ENCODE data around the gene TMEM158.

Gene TMEM158

GRCh38 chr3:45194791-45195190, 31.3 kb downstream of the TMEM158 start:
- H3K9me3 ChIP-seq (ENCODE audit: control insufficient read depth in 1 of 2, low read length in 2 of 2), result no peaks in the 10 kb centered on the region
- H3K27ac ChIP-seq (ENCODE audit: low read length), result no peak overlapping the region
- H3K4me1 ChIP-seq (ENCODE audit: control insufficient read depth in 1 of 2, insufficient read depth in 2 of 2, low read length in 2 of 2), result no peaks in the 10 kb centered on the region
- H3K36me3 ChIP-seq (ENCODE audit: control insufficient read depth in 1 of 2, insufficient read depth in 2 of 2, low read length in 2 of 2), result no peaks in the 10 kb centered on the region
- no peak overlapping the region for H3K4me3 ChIP-seq (ENCODE audit: low read depth in 1 of 2, low read length in 2 of 2)
- peaks cover 3% of the 10 kb centered on the region for H3K27me3 ChIP-seq (ENCODE audit: low read depth, low read length)

- Histone ChIP-seq H3K27me3 (ENCODE audit: low read depth, low read length) (peaks cover 3% of the 10 kb centered on the region), H3K36me3 (ENCODE audit: control insufficient read depth in 1 of 2, insufficient read depth in 2 of 2, low read length in 2 of 2) (no peaks in the 10 kb centered on the region), H3K4me1 (ENCODE audit: control insufficient read depth in 1 of 2, insufficient read depth in 2 of 2, low read length in 2 of 2) (peaks cover 0 to 6% of the 10 kb centered on the region in 2 donors), H3K9me3 (ENCODE audit: control insufficient read depth in 1 of 2, low read length in 2 of 2) (no peaks in the 10 kb centered on the region), H3K4me3 (ENCODE audit: low read depth in 1 of 2, low read length in 2 of 2) (no peak overlapping the region), H3K27ac (ENCODE audit: low read length) (no peak overlapping the region)
Measured at GRCh38 chr3:45191924-45192417, 34.1 kb downstream of the TMEM158 start.

GRCh38 chr3:45191424-45191823, 34.7 kb downstream of the TMEM158 start:
- peaks cover 3% of the 10 kb centered on the region for H3K27me3 ChIP-seq (ENCODE audit: low read depth, low read length)
- H3K36me3 ChIP-seq (ENCODE audit: control insufficient read depth in 1 of 2, insufficient read depth in 2 of 2, low read length in 2 of 2), result no peaks in the 10 kb centered on the region
- H3K9me3 ChIP-seq (ENCODE audit: control insufficient read depth in 1 of 2, low read length in 2 of 2), result no peaks in the 10 kb centered on the region
- no peak overlapping the region for H3K4me3 ChIP-seq (ENCODE audit: low read depth in 1 of 2, low read length in 2 of 2)
- peaks cover 0 to 6% of the 10 kb centered on the region in 2 donors for H3K4me1 ChIP-seq (ENCODE audit: control insufficient read depth in 1 of 2, insufficient read depth in 2 of 2, low read length in 2 of 2)
- H3K27ac ChIP-seq (ENCODE audit: low read length), result no peak overlapping the region

GRCh38 chr3:45188719-45189659, 37.1 kb downstream of the TMEM158 start:
- peaks cover 3% of the 10 kb centered on the region for H3K27me3 ChIP-seq (ENCODE audit: low read depth, low read length)
- no peaks in the 10 kb centered on the region for H3K36me3 ChIP-seq (ENCODE audit: control insufficient read depth in 1 of 2, insufficient read depth in 2 of 2, low read length in 2 of 2)
- no peaks in the 10 kb centered on the region for H3K9me3 ChIP-seq (ENCODE audit: control insufficient read depth in 1 of 2, low read length in 2 of 2)
- no peak overlapping the region for H3K4me3 ChIP-seq (ENCODE audit: low read depth in 1 of 2, low read length in 2 of 2)
- H3K4me1 ChIP-seq (ENCODE audit: control insufficient read depth in 1 of 2, insufficient read depth in 2 of 2, low read length in 2 of 2), result peaks cover 0 to 6% of the 10 kb centered on the region in 2 donors
- H3K27ac ChIP-seq (ENCODE audit: low read length), result no peak overlapping the region

- no peak overlapping the region for H3K4me3 ChIP-seq (ENCODE audit: low read depth in 1 of 2, low read length in 2 of 2)
- peaks cover 5 to 6% of the 10 kb centered on the region in 2 donors for H3K4me1 ChIP-seq (ENCODE audit: control insufficient read depth in 1 of 2, insufficient read depth in 2 of 2, low read length in 2 of 2)
- no peaks in the 10 kb centered on the region for H3K9me3 ChIP-seq (ENCODE audit: control insufficient read depth in 1 of 2, low read length in 2 of 2)
- no peaks in the 10 kb centered on the region for H3K36me3 ChIP-seq (ENCODE audit: control insufficient read depth in 1 of 2, insufficient read depth in 2 of 2, low read length in 2 of 2)
- H3K27me3 ChIP-seq (ENCODE audit: low read depth, low read length), result no peaks in the 10 kb centered on the region
- no peak overlapping the region for H3K27ac ChIP-seq (ENCODE audit: low read length)
Measured at GRCh38 chr3:45187694-45188141, 38.4 kb downstream of the TMEM158 start.

- H3K36me3 ChIP-seq (ENCODE audit: control insufficient read depth in 1 of 2, insufficient read depth in 2 of 2, low read length in 2 of 2), result no peaks in the 10 kb centered on the region
- H3K9me3 ChIP-seq (ENCODE audit: control insufficient read depth in 1 of 2, low read length in 2 of 2), result no peaks in the 10 kb centered on the region
Measured at GRCh38 chr3:45186871-45187270, 39.2 kb downstream of the TMEM158 start.

GRCh38 chr3:45185461-45185860, 40.6 kb downstream of the TMEM158 start:
- no peaks in the 10 kb centered on the region for H3K9me3 ChIP-seq (ENCODE audit: control insufficient read depth in 1 of 2, low read length in 2 of 2)
- H3K27me3 ChIP-seq (ENCODE audit: low read depth, low read length), result no peaks in the 10 kb centered on the region
- no peak overlapping the region for H3K4me3 ChIP-seq (ENCODE audit: low read depth in 1 of 2, low read length in 2 of 2)
- H3K36me3 ChIP-seq (ENCODE audit: control insufficient read depth in 1 of 2, insufficient read depth in 2 of 2, low read length in 2 of 2), result no peaks in the 10 kb centered on the region
- no peak overlapping the region for H3K27ac ChIP-seq (ENCODE audit: low read length)
- peaks cover 5 to 6% of the 10 kb centered on the region in 2 donors for H3K4me1 ChIP-seq (ENCODE audit: control insufficient read depth in 1 of 2, insufficient read depth in 2 of 2, low read length in 2 of 2)

More at GRCh38 chr3:45186871-45187270, 39.2 kb downstream of the TMEM158 start:
- Histone ChIP-seq H3K4me3 (ENCODE audit: low read depth in 1 of 2, low read length in 2 of 2) (no peak overlapping the region), H3K4me1 (ENCODE audit: control insufficient read depth in 1 of 2, insufficient read depth in 2 of 2, low read length in 2 of 2) (peaks cover 5 to 6% of the 10 kb centered on the region in 2 donors), H3K27ac (ENCODE audit: low read length) (no peak overlapping the region), H3K27me3 (ENCODE audit: low read depth, low read length) (no peaks in the 10 kb centered on the region)

- peaks cover 5 to 6% of the 10 kb centered on the region in 2 donors for H3K4me1 ChIP-seq (ENCODE audit: control insufficient read depth in 1 of 2, insufficient read depth in 2 of 2, low read length in 2 of 2)
- no peaks in the 10 kb centered on the region for H3K27me3 ChIP-seq (ENCODE audit: low read depth, low read length)
- no peak overlapping the region for H3K27ac ChIP-seq (ENCODE audit: low read length)
Measured at GRCh38 chr3:45185052-45185451, 41.0 kb downstream of the TMEM158 start.

GRCh38 chr3:45183872-45184262, 42.2 kb downstream of the TMEM158 start:
- Histone ChIP-seq H3K9me3 (ENCODE audit: control insufficient read depth in 1 of 2, low read length in 2 of 2) (no peaks in the 10 kb centered on the region), H3K27me3 (ENCODE audit: low read depth, low read length) (no peaks in the 10 kb centered on the region), H3K36me3 (ENCODE audit: control insufficient read depth in 1 of 2, insufficient read depth in 2 of 2, low read length in 2 of 2) (no peaks in the 10 kb centered on the region), H3K4me3 (ENCODE audit: low read depth in 1 of 2, low read length in 2 of 2) (no peak overlapping the region), H3K27ac (ENCODE audit: low read length) (no peak overlapping the region), H3K4me1 (ENCODE audit: control insufficient read depth in 1 of 2, insufficient read depth in 2 of 2, low read length in 2 of 2) (peaks cover 1 to 5% of the 10 kb centered on the region in 2 donors)

More at GRCh38 chr3:45185052-45185451, 41.0 kb downstream of the TMEM158 start:
- no peak overlapping the region for H3K4me3 ChIP-seq (ENCODE audit: low read depth in 1 of 2, low read length in 2 of 2)
- H3K9me3 ChIP-seq (ENCODE audit: control insufficient read depth in 1 of 2, low read length in 2 of 2), result no peaks in the 10 kb centered on the region
- H3K36me3 ChIP-seq (ENCODE audit: control insufficient read depth in 1 of 2, insufficient read depth in 2 of 2, low read length in 2 of 2), result no peaks in the 10 kb centered on the region

- Histone ChIP-seq H3K4me1 (ENCODE audit: control insufficient read depth in 1 of 2, insufficient read depth in 2 of 2, low read length in 2 of 2) (peaks cover 0 to 5% of the 10 kb centered on the region in 2 donors), H3K36me3 (ENCODE audit: control insufficient read depth in 1 of 2, insufficient read depth in 2 of 2, low read length in 2 of 2) (no peaks in the 10 kb centered on the region), H3K4me3 (ENCODE audit: low read depth in 1 of 2, low read length in 2 of 2) (no peak overlapping the region), H3K27me3 (ENCODE audit: low read depth, low read length) (no peaks in the 10 kb centered on the region), H3K27ac (ENCODE audit: low read length) (no peak overlapping the region), H3K9me3 (ENCODE audit: control insufficient read depth in 1 of 2, low read length in 2 of 2) (no peaks in the 10 kb centered on the region)
Measured at GRCh38 chr3:45182915-45183871, 42.9 kb downstream of the TMEM158 start.

- H3K4me3 ChIP-seq (ENCODE audit: low read depth in 1 of 2, low read length in 2 of 2), result no peak overlapping the region
- peaks cover 0 to 5% of the 10 kb centered on the region in 2 donors for H3K4me1 ChIP-seq (ENCODE audit: control insufficient read depth in 1 of 2, insufficient read depth in 2 of 2, low read length in 2 of 2)
- no peaks in the 10 kb centered on the region for H3K9me3 ChIP-seq (ENCODE audit: control insufficient read depth in 1 of 2, low read length in 2 of 2)
- H3K36me3 ChIP-seq (ENCODE audit: control insufficient read depth in 1 of 2, insufficient read depth in 2 of 2, low read length in 2 of 2), result no peaks in the 10 kb centered on the region
- no peak overlapping the region for H3K27ac ChIP-seq (ENCODE audit: low read length)
- H3K27me3 ChIP-seq (ENCODE audit: low read depth, low read length), result no peaks in the 10 kb centered on the region
Measured at GRCh38 chr3:45181496-45181895, 44.6 kb downstream of the TMEM158 start.
